ENCODE measurements around the gene ELK3.
A peak's percentile ranks its signal among the peaks of the same experiment; 100 is the strongest.

The ELK3 gene

DNA sequence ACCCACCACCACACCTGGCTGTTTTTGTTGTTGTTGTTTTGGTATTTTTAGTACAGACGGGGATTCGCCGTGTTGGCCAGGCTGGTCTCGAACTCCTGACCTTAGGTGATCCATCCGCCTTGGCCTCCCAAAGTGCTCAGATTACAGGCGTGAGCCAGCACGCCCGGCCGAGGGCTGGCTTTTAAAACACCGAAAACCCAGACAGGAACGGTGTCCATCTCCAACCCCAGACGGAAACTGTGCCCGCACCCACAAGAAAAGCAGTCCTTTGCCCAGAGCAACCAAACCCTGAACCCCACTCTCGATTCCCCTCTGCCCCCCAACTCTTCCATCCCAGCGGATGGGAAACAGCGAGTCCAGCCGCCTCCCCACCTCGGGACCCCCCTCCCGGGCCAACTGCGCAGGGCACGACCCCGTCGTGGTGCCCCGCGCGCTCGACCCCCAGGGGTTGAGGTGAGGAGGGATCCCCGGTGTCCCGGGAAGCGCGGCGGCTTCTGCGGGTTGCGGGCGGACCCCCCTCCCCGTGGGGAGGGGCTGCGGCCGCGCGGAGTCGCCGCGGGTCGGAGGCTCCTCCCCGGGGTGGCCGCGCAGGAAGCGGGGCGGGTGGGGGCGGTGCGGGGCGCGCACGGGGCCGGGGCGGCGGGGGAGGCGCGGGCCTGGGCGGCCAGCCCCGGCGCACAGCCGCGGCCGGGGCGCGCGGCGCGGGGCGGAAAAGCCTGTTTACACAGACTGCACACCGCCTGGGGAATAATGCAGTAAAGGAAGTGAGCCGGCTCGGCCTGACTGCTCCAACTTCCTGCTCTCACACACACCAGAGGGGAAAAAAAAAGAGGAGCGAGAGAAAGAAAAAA is at the start of gene ELK3:
Gene ELK3, plus strand, starts transcription at position 651 of the 851 bp plus-strand sequence.
- TF ChIP-seq, protein P1, sequence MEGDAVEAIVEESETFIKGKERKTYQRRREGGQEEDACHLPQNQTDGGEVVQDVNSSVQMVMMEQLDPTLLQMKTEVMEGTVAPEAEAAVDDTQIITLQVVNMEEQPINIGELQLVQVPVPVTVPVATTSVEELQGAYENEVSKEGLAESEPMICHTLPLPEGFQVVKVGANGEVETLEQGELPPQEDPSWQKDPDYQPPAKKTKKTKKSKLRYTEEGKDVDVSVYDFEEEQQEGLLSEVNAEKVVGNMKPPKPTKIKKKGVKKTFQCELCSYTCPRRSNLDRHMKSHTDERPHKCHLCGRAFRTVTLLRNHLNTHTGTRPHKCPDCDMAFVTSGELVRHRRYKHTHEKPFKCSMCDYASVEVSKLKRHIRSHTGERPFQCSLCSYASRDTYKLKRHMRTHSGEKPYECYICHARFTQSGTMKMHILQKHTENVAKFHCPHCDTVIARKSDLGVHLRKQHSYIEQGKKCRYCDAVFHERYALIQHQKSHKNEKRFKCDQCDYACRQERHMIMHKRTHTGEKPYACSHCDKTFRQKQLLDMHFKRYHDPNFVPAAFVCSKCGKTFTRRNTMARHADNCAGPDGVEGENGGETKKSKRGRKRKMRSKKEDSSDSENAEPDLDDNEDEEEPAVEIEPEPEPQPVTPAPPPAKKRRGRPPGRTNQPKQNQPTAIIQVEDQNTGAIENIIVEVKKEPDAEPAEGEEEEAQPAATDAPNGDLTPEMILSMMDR (IDR thresholded peaks at IDR 0.05), result no peak
- peak within 1 kb of the TSS; percentile 70 to 86 for H3K27ac ChIP-seq
- peak within 1 kb of the TSS; percentile 84 for H3K4me3 ChIP-seq
- DNase-seq (ENCODE audit: low spot score), result peak; percentile 75

DNA sequence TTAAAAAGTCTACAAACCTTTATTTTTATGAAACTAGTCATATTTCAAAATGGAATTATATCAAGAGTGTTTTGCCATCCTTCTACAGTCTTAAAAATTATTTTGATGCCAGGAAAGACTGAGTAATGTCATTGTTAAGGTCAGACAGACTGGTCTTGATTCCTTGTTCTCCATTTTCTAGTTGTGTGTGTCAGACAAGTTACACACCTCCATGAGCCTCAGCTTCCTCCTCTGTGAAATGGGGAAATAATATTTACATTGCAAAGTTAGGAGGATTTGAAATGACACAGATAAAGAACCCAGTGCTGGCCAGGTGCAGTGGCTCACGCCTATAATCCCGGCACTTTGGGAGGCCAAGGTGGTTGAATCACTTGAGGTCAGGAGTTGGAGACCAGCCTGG is 47.4 kb upstream of the ELK3 start:
- Histone ChIP-seq H3K27ac (no peak overlapping the region), H3K4me3 (no peak overlapping the region)
- DNase-seq (ENCODE audit: low spot score), result no peak
- TF ChIP-seq, protein P1 (IDR thresholded peaks at IDR 0.05), result no peak

DNA sequence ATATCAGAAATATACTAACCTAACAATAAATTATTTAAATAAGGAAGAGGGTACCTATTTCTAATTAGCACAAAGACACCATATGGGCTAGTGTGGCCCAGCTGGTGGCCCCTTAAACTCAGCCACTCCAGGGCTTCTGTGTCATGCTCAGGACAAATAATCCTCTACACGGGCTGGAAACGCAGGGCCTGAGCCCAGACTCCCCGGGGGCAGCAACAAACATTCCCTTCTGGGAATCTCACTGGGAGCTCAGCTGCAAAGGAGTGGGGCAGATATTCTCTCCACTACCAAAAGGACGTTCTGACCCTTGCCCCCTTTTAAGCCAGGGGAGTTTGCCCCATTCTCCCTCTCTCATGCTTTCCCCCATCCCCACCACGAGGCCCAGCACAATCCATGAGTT is 43.7 kb upstream of the ELK3 start:
- TF ChIP-seq, protein P1 (IDR thresholded peaks at IDR 0.05), result no peak
- Histone ChIP-seq H3K27ac (no peak overlapping the region), H3K4me3 (no peak overlapping the region)
- no peak for DNase-seq (ENCODE audit: low spot score)

DNA sequence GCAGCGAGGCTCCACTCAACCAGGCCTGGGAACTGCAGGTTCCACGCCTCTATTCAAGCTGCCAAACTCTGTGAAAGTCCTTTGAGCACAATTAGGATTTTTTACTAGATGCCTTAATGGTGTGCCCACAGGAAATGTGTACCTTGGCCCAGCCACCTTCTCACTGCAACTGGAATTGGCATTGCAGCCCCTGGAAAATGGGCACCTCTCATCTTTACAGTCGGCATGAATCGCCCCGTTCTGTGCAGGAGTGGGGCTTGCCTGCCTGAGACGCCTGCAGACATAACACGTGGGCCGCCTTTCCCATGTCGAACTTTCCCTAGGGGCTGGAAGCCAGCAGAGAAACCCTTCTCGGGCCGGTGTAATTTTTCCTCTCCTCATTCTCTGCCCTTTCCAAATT is 42.0 kb upstream of the ELK3 start:
- DNase-seq (ENCODE audit: low spot score), result no peak
- Histone ChIP-seq H3K4me3 (no peak overlapping the region), H3K27ac (no peak overlapping the region)
- TF ChIP-seq, protein P1 (IDR thresholded peaks at IDR 0.05), result no peak

DNA sequence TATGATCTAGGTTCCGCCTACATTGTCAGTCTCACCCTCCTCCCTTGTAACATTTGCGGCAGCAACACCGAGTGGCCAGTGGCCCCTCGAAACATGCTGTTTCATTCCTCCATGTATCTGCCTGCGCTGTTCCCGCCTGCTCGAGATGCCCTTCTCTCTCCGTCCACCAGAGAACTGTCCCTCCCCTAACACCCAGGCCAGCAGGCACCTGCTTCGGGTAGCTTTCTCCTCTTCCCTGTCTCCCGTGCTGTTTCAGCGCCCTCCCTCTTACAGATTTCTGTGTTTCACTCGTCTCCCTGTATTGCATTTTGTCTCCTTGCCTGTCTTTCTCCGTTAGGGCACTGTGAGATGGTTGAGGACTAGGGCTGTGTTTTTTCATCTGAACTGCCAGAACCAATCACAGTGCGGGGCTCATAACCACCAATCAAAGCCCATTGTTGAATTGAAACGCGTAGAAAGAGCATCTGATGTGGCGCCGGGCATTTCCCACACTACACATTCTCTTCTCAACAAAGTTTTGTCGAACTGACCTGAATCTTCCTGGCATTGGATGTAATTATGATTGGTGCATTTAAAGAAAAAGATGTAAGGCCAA is 40.9 kb upstream of the ELK3 start:
- Histone ChIP-seq H3K27ac (no peak overlapping the region), H3K4me3 (no peak overlapping the region)
- TF ChIP-seq, protein P1 (IDR thresholded peaks at IDR 0.05), result no peak
- DNase-seq (ENCODE audit: low spot score), result no peak

DNA sequence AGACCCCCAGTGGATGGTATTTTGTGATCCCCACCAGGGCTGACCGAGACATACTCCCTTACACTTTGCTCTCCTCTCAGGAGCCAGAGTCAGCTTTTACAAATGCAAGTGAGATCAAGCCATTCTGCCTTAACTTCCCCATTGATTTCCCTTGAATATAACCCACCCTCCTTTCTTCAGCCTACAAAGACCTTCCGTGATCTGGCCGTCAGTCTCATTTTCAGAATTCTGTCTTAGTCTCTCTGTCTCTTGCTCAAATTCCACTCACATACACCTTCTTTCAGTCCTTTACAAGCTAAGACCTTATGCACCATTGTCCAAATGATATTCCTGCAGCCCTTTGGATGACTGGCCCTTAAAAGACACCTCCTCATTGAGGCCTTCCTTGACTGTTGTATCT is 39.0 kb upstream of the ELK3 start:
- DNase-seq (ENCODE audit: low spot score), result no peak
- Histone ChIP-seq H3K27ac (no peak overlapping the region), H3K4me3 (no peak overlapping the region)
- TF ChIP-seq, protein P1 (IDR thresholded peaks at IDR 0.05), result no peak

DNA sequence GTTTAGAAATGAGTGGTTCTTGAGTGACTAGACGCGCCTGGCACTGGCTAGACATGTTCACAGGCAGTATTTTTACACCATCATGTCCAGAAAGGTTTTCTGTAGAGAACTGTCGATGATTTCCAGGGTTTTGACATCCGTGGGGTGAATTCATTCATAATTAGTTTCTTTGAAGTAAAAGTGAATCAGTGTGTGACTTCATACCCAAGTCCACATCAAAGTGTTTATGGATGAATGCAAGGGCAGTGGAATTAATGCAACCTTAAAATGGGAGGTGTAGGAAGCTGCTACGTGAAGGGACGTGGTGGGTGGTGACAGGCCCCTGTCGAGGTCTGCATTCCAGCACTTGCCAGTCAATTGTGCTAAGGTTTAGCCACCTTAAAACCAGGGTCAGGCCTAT is 38.4 kb upstream of the ELK3 start:
- TF ChIP-seq, protein P1 (IDR thresholded peaks at IDR 0.05), result no peak
- Histone ChIP-seq H3K4me3 (no peak overlapping the region), H3K27ac (no peak overlapping the region)
- no peak for DNase-seq (ENCODE audit: low spot score)
